ENCODE data around the gene ABCC1. TPM values are rescaled to one million over a fixed set of nuclear protein-coding genes. Genes with fewer than 3 reads are reported as not detected.

ABCC1 gene
- total and polyA plus RNA-seq, 2 experiments from 2014 or later = 7.0 to 9.3 TPM

GRCh38 chr16:16021020-16021419 lies 71.6 kb downstream of the ABCC1 start:
- TF ChIP-seq EZH2phosphoT487 (IDR thresholded peaks at IDR 0.05; ENCODE audit: low read depth, severe bottlenecking, unreplicated experiment) = no peak
- TF ChIP-seq, protein P1, sequence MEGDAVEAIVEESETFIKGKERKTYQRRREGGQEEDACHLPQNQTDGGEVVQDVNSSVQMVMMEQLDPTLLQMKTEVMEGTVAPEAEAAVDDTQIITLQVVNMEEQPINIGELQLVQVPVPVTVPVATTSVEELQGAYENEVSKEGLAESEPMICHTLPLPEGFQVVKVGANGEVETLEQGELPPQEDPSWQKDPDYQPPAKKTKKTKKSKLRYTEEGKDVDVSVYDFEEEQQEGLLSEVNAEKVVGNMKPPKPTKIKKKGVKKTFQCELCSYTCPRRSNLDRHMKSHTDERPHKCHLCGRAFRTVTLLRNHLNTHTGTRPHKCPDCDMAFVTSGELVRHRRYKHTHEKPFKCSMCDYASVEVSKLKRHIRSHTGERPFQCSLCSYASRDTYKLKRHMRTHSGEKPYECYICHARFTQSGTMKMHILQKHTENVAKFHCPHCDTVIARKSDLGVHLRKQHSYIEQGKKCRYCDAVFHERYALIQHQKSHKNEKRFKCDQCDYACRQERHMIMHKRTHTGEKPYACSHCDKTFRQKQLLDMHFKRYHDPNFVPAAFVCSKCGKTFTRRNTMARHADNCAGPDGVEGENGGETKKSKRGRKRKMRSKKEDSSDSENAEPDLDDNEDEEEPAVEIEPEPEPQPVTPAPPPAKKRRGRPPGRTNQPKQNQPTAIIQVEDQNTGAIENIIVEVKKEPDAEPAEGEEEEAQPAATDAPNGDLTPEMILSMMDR (IDR thresholded peaks at IDR 0.05; ENCODE audit: poor library complexity) = no peak
- TF ChIP-seq EZH2 (IDR thresholded peaks at IDR 0.05; ENCODE audit: borderline replicate concordance) = no peak

DNA sequence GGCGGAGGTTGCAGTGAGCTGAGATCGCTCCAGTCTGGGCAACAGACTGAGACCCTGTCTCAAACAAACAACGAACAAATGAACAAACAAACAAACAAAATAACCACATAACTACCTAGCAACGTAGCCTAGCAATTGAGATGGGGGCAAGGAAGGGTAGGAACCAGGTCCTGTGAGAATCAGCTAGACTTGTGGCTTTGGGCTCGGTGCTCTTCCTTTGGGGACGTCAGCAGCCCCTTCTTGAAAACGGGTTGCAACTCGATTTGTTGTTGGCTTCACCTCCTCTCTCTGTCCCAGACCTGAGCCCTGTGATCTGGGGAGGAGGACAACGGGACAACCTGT lies 72.2 kb downstream of the ABCC1 start:
- TF ChIP-seq EZH2 (IDR thresholded peaks at IDR 0.05; ENCODE audit: borderline replicate concordance) = no peak
- TF ChIP-seq, protein P1 (IDR thresholded peaks at IDR 0.05; ENCODE audit: poor library complexity) = no peak
- TF ChIP-seq EZH2phosphoT487 (IDR thresholded peaks at IDR 0.05; ENCODE audit: low read depth, severe bottlenecking, unreplicated experiment) = no peak
- DNase-seq (ENCODE audit: low spot score) = no peak
- Histone ChIP-seq H3K27ac (peak overlapping the region; percentile 41), H4K20me1 (ENCODE audit: insufficient read depth, poor library complexity, severe bottlenecking) (no peaks in the 10 kb centered on the region), H3K27me3 (no peaks in the 10 kb centered on the region), H3K9me2 (replicated peaks; ENCODE audit: insufficient read depth) (no peaks in the 10 kb centered on the region), H2AFZ (no peak overlapping the region), H3K4me3 (no peak overlapping the region), H3K4me2 (no peak overlapping the region), H3K4me1 (ENCODE audit: insufficient read depth) (peaks cover 15% of the 10 kb centered on the region), H3K79me2 (no peaks in the 10 kb centered on the region), H3K9me3 (ENCODE audit: low read depth) (no peaks in the 10 kb centered on the region), H3K36me3 (replicated peaks; ENCODE audit: insufficient read depth, low read depth) (no peaks in the 10 kb centered on the region)
- WGBS (ENCODE audit: low lambda C conversion rate, missing lambda C conversion rate) = 83% methylated on average over 9 of the region's 9 CpGs

More at GRCh38 chr16:16021020-16021419, 71.6 kb downstream of the ABCC1 start:
- no peaks in the 10 kb centered on the region for H4K20me1 ChIP-seq (ENCODE audit: insufficient read depth, poor library complexity, severe bottlenecking)
- H3K4me1 ChIP-seq (ENCODE audit: insufficient read depth) = peaks cover 15% of the 10 kb centered on the region
- no peak for DNase-seq (ENCODE audit: low spot score)
- no peak overlapping the region for H3K4me2 ChIP-seq
- H3K27me3 ChIP-seq = no peaks in the 10 kb centered on the region
- no peaks in the 10 kb centered on the region for H3K36me3 ChIP-seq (replicated peaks; ENCODE audit: insufficient read depth, low read depth)
- no peak overlapping the region for H3K27ac ChIP-seq
- no peak overlapping the region for H3K4me3 ChIP-seq
- H3K79me2 ChIP-seq = no peaks in the 10 kb centered on the region
- 67% methylated on average over 3 of the region's 3 CpGs for WGBS (ENCODE audit: low lambda C conversion rate, missing lambda C conversion rate)
- H3K9me3 ChIP-seq (ENCODE audit: low read depth) = no peaks in the 10 kb centered on the region
- H3K9me2 ChIP-seq (replicated peaks; ENCODE audit: insufficient read depth) = no peaks in the 10 kb centered on the region
- H2AFZ ChIP-seq = no peak overlapping the region

- Histone ChIP-seq H3K79me2 (no peaks in the 10 kb centered on the region), H3K4me1 (ENCODE audit: insufficient read depth) (peaks cover 15% of the 10 kb centered on the region), H4K20me1 (ENCODE audit: insufficient read depth, poor library complexity, severe bottlenecking) (no peaks in the 10 kb centered on the region), H3K36me3 (replicated peaks; ENCODE audit: insufficient read depth, low read depth) (no peaks in the 10 kb centered on the region), H3K27me3 (no peaks in the 10 kb centered on the region), H3K4me3 (no peak overlapping the region), H3K27ac (peak overlapping the region; percentile 41), H2AFZ (no peak overlapping the region), H3K9me3 (ENCODE audit: low read depth) (no peaks in the 10 kb centered on the region), H3K4me2 (no peak overlapping the region), H3K9me2 (replicated peaks; ENCODE audit: insufficient read depth) (no peaks in the 10 kb centered on the region)
- no peak for TF ChIP-seq EZH2phosphoT487 (IDR thresholded peaks at IDR 0.05; ENCODE audit: low read depth, severe bottlenecking, unreplicated experiment)
- TF ChIP-seq, protein P1 (IDR thresholded peaks at IDR 0.05; ENCODE audit: poor library complexity) = no peak
- no peak for TF ChIP-seq EZH2 (IDR thresholded peaks at IDR 0.05; ENCODE audit: borderline replicate concordance)
- peak; percentile 91 for DNase-seq (ENCODE audit: low spot score)
- WGBS (ENCODE audit: low lambda C conversion rate, missing lambda C conversion rate) = 43% methylated on average over 10 of the region's 10 CpGs
Measured at GRCh38 chr16:16021988-16022682, 72.7 kb downstream of the ABCC1 start.
